Central memory CD4-positive, alpha-beta T cell (primary cell): ENCODE data around the gene GPR27.

Experiments used
- DNase-seq: peaks from one replicate; pipeline ENCODE4 v3.0.0; 2022

GPR27 gene

DNA sequence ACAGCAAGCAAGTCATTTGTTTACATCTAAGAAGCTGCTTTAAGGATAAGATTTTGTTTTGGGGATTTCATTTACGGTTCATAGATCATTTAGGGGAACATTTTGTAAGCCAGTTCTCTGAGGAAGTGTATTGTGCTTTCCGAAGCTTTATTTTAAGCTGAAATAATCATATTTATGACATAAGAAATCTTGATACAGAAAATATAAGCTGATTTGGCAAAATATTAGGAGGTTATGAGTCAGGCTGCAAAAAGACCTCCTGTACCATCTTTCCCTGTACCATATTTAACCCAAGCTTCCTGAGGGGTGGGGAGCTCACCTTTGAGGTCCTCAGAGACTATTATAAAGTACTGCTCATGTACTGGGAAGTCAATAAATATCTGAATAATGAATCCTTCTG lies 20.3 kb upstream of the GPR27 start:
- DNase-seq = no peak

- no peak for DNase-seq
Measured at GRCh38 chr3:71734881-71735280, 18.8 kb upstream of the GPR27 start.

DNA sequence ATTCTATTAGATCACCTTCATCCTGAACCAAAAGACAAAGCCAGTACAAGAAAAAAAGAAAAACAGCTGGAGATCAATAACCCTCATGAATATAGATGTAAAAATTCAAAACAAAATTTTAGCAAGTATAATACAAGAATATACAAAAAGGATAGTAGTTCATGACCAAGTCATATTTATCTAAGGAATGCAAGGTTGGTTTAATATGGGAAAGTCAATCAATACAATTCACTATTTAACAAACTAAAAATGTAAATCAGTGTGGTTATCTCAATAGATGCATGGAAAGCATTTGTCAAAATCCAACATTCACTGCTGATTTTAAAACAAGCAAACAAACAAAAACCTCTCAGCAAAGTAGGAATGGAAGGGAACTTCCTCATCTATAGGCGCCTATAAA lies 11.0 kb upstream of the GPR27 start:
- no peak for DNase-seq

DNA sequence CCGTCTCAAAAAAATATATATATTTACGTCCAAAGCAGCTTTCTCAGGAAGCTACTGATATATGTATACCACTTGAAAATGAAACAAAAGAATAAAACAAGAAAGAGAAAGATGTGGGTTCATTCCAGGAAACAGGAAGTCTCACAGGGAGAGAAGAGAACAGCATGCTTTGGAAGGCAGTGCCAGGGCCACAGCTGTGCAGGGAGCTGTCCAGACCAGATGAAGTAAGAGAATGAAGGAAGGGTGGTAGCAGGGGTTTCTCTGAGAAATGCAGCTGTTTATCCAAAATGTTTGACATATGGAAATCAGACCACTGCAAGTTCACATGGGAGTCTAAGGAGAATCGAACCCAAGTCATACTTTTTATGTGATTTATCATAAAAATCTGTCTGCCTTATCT lies 8.9 kb upstream of the GPR27 start:
- no peak for DNase-seq

DNA sequence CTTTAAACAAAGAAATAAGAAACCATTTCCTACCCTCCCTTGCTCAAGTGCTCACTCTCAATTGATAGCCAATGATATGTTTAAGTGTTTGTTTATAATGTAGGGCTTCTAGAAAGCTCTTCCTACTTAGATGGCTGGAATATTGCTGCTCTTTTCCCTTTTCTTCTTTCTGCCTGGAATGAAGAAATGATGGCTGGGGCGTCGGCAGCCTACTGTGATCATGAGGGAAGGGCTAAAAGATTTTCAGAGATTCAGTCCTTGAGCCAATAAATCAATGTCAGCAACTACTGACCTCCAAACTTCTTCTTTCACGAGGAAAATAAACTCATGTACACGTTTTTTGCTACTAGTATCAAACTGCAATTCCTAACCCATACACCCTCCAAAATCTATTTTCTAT lies 2.1 kb upstream of the GPR27 start:
- DNase-seq = no peak

- no peak for DNase-seq
Measured at GRCh38 chr3:71752831-71753700, 589 bp upstream of the GPR27 start.

GRCh38 chr3:71754610-71755253 lies 1.1 kb downstream of the GPR27 start:
- DNase-seq = no peak

- DNase-seq = no peak
Measured at GRCh38 chr3:71758091-71758490, 4.4 kb downstream of the GPR27 start.

- no peak for DNase-seq
Measured at GRCh38 chr3:71759401-71759800, 5.7 kb downstream of the GPR27 start.

GRCh38 chr3:71760140-71760539 lies 6.5 kb downstream of the GPR27 start:
- no peak for DNase-seq

GRCh38 chr3:71763426-71763825 lies 9.8 kb downstream of the GPR27 start:
- DNase-seq = no peak

GRCh38 chr3:71771126-71771525 lies 17.5 kb downstream of the GPR27 start:
- DNase-seq = no peak

DNA sequence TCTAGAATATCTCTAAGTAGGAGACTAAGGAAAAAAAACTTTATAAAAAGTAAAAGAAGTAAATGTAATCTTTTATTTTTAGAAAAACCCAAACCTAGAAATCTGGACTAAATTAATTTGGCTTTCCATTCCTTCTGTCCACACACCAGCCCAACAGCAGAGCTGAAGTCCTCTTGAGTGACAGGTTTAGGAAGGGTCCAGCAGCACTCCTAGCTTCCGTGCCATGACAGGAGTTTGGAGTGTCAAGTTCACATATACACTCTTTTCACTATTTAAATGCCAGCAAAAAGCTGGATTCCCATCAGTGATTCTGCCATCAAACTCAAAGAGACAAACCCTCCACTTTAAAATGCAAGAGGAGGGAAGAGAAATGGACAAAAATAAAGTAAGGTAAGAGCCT lies 18.2 kb downstream of the GPR27 start:
- no peak for DNase-seq

DNA sequence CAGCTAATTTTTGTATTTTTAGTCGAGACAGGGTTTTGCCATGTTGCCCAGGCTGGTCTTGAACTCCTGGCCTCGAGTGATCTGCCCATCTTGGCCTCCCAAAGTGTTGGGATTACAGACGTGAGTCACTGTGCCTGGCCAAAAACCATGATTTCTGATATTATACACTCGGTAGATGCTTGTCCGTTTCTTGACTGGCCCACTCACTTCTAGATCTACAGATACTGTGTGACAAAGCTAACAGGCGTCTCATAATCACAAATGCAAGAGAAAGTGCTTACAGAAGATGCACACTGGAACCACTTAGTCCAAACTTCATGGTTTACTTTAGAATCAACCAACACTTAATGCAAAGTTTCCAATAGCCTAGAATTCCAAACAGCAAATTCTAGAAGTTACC lies 22.9 kb downstream of the GPR27 start:
- no peak for DNase-seq

DNA sequence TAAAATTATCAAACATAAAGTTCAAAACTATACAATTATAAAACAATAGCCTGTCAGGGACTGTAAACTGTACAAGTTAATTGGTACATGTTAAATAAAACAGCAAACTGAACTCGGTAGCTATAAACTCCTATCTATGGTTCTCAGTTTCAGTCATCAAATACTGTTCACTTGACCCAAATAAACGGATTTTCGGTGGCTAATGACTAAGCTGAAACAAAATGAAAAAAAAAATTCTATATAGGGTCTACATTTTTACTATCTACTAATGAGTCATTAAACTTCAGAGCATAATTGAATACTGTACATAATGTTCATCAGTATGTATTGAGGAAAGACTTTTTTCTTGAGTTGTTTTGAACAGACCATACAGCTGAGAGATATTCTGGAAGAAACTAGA lies 24.7 kb downstream of the GPR27 start:
- DNase-seq = no peak

DNA sequence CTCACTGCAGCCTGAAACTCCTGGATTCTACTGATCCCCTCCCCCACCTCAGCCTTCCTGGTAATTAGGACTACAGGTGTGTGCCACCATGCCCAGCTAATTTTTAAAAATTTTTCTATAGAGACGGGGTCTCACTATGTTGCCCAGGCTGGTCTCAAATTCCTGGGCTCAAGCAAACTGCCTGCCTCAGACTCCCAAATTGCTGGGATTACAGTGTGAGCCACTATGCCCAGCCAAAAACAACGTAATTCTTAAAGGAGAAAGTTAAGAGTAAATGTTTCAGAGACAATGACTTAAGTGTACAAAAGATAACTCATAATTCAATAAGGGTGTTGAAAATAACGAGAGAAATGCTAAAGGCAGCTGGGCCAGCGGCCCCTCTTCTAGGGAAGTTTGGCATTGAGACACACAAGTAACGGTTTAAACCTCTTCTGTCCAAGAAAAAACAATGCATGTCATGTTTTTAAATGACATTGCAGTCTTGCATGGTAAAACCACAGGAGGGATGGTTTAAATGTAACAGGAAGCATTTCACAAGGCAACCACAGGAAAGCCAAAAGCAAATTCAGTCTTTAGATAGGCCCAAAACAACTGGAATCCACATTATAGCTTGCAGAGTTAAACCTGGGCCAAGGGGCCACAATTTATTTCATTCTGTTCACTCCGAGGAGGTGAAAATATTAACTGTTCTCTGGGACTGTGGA lies 26.2 kb downstream of the GPR27 start:
- no peak for DNase-seq

DNA sequence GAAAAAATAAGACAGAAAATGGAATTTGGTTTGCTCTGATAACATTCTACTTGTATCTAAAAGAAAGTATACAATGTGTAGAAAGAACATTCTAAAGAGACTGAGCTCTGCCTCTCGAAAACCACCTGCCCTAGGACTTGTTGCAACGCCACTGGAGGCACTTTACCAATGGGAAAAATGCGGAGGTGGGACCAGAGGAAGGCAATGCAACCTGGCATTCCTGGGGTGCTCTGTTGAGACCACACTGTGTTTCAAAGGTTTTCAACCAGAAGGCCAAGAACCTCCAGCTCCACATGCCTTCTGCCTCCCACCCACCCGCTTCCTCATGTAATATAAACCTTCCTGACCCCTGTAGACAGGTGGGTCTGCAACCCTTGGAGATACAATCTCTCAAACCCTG lies 26.8 kb downstream of the GPR27 start:
- no peak for DNase-seq

DNA sequence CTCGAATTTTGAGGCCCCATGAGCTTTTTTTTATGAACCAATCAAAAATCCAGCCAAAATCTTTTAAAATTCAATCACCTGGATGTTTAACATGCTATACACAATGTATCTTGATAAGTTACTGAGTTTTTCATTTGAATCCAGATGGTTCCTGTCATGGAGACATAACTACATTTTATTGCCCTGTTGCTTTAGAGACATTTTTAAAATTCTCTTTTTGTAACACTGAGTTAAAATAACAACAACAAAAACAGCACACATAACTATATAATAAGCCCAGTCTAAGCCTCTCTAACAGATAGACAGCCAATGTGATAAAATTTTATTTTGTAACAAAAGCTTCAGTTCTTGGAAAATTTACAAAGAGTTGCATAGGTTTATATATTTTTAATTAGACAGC lies 29.5 kb downstream of the GPR27 start:
- no peak for DNase-seq

DNA sequence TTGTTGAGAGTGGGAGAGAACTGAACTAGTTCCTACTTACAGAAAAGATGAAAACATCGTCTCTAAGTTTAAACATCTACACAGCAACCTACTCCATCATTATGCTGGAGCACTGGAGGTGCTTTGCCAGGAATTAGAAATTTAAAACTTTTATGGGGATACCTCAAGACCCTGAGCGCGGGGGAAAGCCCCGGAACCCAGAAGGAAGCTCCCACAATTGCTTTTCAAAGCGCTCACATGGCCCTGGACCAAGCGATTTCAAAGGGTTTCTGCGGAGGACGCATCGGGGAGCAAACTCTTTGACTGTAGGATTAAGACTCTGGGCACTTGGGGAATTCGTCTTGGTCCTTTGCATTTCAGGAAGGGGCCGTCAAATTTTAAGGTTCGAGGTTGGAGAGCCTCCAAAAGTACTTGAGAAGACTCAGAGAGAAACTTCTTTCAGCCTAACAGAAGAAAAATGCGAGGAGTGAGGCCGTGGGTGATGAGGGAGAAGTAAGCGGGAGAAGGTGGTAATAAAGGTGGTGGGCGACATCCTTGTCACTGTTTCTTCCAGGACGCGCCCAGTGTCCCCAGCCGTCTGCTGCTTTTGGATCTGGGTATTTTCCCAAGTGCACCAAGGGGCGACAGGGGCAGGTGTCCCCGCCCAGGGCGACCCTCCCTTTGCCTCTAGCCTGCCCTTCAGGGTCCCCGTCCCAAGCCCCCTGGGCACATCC lies 30.7 kb downstream of the GPR27 start:
- no peak for DNase-seq

DNA sequence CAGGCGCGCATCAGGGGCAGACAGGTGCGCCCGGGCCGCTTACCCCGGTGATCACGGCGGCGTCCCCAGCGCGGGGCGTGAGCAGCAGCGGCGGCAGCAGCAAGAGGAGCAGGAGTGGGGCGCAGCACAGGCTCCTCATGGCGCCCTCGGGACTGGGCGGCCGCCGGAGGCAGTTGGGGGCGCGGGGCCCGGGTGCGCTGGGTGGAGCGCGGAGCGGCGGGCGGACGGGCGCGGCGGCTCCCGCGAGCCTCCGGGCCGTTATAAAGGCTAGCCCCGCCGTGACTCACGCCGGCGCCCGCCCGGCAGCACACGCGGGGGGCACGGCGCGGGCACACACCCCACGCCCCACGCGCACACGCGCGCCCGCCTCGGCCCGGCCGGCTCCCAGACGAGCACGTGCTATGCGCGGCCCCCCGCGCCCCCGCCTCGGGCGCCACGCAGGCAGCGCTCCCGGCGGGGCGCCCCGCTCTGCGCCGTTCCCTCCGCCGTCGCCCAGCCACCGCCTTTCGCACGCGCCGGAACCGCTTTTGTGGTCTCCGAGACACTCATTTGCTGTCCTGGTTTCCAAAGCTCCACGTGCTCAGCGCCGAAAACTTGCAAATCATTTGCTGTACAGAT lies 31.4 kb downstream of the GPR27 start, which contains the start of gene PROK2:
TSS of gene PROK2 (minus strand) at position 235 of the 618 bp plus-strand sequence. CDS start at position 139, 96 bp downstream.
- DNase-seq = no peak

DNA sequence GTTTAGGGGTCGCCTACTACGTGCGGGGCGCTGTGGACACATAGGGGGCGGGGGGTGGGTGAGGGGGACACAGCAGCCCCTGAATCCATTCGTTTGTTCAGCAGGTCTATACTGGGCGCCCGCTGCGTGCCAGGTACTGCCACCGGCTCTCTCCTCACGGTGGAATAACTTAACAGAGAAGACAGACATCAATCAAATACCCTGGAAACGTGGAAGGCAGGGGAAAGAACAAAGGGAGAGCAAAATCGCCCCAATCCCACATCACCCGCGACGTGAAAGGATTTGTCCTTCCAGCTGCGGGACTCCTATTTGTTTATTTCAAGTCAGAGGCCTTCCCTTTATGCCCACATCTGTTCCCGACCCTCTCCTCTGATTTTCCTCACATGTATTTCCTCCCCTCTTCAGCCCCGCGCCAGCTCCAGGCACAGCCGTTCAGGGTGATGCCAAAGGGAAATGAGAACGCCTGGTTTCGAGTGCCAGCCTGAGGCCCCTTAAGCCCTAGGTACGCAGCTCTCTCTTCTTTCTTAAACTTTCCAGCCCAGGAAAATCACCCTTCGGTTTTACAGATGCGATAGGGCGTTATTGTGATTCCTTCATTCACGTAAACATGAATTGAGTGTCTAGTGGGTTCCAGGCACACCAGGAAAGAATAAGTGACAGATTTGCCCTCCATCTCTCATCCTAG lies 32.0 kb downstream of the GPR27 start:
- DNase-seq = no peak

DNA sequence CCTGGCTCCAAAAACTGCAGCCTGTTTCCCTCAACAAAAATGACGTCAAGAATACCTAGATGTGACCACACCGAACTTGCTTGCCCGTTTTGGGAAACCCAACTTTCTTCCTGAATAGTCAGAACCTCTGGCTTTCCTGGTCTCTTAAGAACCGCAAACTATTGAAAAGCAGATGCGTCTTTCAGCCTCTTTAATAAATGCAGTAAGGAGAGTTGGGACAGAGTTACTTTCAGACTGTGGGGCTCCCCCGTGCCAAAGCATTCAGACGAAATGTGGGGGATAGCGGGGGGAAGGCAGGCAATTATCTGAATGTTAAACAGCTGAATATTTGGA lies 32.5 kb downstream of the GPR27 start:
- DNase-seq = no peak
